ENCODE results near the gene APP.

DNA sequence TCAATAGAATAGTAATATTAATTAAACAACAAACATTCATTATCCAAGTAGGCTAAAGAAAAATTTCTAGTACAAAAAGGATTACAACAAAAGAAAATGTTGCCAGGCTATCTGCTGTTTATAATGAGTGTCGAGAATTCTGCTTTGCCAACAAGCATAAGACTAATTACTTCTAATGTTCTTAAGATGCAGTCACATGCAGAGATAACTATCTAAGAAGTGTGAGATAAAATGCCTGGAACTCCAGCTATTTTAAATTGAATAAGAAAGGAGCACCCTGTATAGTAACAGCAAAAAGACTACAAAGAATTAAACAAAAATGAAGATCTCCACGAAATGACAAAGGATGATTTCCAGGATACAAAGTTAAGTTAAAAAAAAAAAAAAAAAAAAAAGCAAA, 59.9 kb downstream of the APP start:
- TF ChIP-seq, protein P1, sequence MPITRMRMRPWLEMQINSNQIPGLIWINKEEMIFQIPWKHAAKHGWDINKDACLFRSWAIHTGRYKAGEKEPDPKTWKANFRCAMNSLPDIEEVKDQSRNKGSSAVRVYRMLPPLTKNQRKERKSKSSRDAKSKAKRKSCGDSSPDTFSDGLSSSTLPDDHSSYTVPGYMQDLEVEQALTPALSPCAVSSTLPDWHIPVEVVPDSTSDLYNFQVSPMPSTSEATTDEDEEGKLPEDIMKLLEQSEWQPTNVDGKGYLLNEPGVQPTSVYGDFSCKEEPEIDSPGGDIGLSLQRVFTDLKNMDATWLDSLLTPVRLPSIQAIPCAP (CRISPR knock-in tag; IDR thresholded peaks at IDR 0.05; ENCODE audit: low read depth), result no peak
- TF ChIP-seq SP1 (IDR thresholded peaks at IDR 0.05) (no peak), SP1 (CRISPR knock-in tag; IDR thresholded peaks at IDR 0.05) (no peak), EZH2 (conservative IDR thresholded peaks at IDR 0.05; ENCODE audit: low read depth, low read length) (no peak), TCF7L2 (IDR thresholded peaks at IDR 0.05; ENCODE audit: low read depth, low read length) (no peak), POLR2A (IDR thresholded peaks at IDR 0.05; ENCODE audit: insufficient read depth in 1 of 2, low read depth in 2 of 2, low read length in 2 of 2) (no peak), RBM39 (IDR thresholded peaks at IDR 0.05; ENCODE audit: low read depth, low read length, poor library complexity, severe bottlenecking) (no peak), ARNT2 (CRISPR knock-in tag; IDR thresholded peaks at IDR 0.05; ENCODE audit: low read depth) (no peak)
- TF ChIP-seq, protein P2, sequence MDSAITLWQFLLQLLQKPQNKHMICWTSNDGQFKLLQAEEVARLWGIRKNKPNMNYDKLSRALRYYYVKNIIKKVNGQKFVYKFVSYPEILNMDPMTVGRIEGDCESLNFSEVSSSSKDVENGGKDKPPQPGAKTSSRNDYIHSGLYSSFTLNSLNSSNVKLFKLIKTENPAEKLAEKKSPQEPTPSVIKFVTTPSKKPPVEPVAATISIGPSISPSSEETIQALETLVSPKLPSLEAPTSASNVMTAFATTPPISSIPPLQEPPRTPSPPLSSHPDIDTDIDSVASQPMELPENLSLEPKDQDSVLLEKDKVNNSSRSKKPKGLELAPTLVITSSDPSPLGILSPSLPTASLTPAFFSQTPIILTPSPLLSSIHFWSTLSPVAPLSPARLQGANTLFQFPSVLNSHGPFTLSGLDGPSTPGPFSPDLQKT (CRISPR knock-in tag; IDR thresholded peaks at IDR 0.05; ENCODE audit: borderline replicate concordance), result no peak
- TF ChIP-seq, protein P3, sequence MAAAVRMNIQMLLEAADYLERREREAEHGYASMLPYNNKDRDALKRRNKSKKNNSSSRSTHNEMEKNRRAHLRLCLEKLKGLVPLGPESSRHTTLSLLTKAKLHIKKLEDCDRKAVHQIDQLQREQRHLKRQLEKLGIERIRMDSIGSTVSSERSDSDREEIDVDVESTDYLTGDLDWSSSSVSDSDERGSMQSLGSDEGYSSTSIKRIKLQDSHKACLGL (CRISPR knock-in tag; IDR thresholded peaks at IDR 0.05), result no peak
- TF ChIP-seq, protein P4, sequence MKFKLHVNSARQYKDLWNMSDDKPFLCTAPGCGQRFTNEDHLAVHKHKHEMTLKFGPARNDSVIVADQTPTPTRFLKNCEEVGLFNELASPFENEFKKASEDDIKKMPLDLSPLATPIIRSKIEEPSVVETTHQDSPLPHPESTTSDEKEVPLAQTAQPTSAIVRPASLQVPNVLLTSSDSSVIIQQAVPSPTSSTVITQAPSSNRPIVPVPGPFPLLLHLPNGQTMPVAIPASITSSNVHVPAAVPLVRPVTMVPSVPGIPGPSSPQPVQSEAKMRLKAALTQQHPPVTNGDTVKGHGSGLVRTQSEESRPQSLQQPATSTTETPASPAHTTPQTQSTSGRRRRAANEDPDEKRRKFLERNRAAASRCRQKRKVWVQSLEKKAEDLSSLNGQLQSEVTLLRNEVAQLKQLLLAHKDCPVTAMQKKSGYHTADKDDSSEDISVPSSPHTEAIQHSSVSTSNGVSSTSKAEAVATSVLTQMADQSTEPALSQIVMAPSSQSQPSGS (CRISPR knock-in tag; IDR thresholded peaks at IDR 0.05), result no peak
- TF ChIP-seq, protein P5, sequence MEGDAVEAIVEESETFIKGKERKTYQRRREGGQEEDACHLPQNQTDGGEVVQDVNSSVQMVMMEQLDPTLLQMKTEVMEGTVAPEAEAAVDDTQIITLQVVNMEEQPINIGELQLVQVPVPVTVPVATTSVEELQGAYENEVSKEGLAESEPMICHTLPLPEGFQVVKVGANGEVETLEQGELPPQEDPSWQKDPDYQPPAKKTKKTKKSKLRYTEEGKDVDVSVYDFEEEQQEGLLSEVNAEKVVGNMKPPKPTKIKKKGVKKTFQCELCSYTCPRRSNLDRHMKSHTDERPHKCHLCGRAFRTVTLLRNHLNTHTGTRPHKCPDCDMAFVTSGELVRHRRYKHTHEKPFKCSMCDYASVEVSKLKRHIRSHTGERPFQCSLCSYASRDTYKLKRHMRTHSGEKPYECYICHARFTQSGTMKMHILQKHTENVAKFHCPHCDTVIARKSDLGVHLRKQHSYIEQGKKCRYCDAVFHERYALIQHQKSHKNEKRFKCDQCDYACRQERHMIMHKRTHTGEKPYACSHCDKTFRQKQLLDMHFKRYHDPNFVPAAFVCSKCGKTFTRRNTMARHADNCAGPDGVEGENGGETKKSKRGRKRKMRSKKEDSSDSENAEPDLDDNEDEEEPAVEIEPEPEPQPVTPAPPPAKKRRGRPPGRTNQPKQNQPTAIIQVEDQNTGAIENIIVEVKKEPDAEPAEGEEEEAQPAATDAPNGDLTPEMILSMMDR (CRISPR knock-in tag; IDR thresholded peaks at IDR 0.05), result no peak

Data from HepG2 (cell line).